ENCODE measurements around the gene NGB. TPM values are rescaled to one million over a fixed set of nuclear protein-coding genes. Genes with fewer than 3 reads are reported as not detected.

The NGB gene
- total and polyA plus RNA-seq, 9 of the 15 experiments (the other 6 are each of a cell fraction or from before 2014, with no cell fraction given): not detected

GRCh38 chr14:77242752-77243151, 28.3 kb downstream of the NGB start (continued):
- TF ChIP-seq ZNF609 (CRISPR knock-in tag; IDR thresholded peaks at IDR 0.05; ENCODE audit: borderline replicate concordance) (no peak), IFI16 (CRISPR knock-in tag; IDR thresholded peaks at IDR 0.05) (no peak), SMARCB1 (IDR thresholded peaks at IDR 0.05; ENCODE audit: insufficient read length, low read depth) (no peak), CXXC5 (CRISPR knock-in tag; IDR thresholded peaks at IDR 0.05) (no peak), RBM22 (IDR thresholded peaks at IDR 0.05; ENCODE audit: low read depth, low read length, poor library complexity, severe bottlenecking) (no peak), EGR1 (conservative IDR thresholded peaks at IDR 0.05) (no peak)
- TF ChIP-seq, protein P1, sequence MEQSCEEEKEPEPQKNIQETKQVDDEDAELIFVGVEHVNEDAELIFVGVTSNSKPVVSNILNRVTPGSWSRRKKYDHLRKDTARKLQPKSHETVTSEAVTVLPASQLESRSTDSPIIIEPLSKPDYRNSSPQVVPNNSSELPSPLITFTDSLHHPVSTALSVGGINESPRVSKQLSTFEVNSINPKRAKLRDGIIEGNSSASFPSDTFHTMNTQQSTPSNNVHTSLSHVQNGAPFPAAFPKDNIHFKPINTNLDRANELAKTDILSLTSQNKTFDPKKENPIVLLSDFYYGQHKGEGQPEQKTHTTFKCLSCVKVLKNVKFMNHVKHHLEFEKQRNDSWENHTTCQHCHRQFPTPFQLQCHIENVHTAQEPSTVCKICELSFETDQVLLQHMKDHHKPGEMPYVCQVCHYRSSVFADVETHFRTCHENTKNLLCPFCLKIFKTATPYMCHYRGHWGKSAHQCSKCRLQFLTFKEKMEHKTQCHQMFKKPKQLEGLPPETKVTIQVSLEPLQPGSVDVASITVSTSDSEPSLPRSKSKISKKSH (CRISPR knock-in tag; IDR thresholded peaks at IDR 0.05): no peak
